GM19463 (cell line): Measurements from ENCODE around the gene PTEN.

Source experiments
- ATAC-seq: cut with Tn5 transposase; IDR thresholded peaks from one replicate; pipeline ENCODE4 v1.9.1; 2021; ENCODE audit warnings: mild to moderate bottlenecking, moderate library complexity; ENCODE audit not compliant: unreplicated experiment

PTEN gene

GRCh38 chr10:87915989-87916388, 52.6 kb downstream of the PTEN start:
- no peak for ATAC-seq

- ATAC-seq, result no peak
These were observed 53.1 kb downstream of the PTEN start for GRCh38 chr10:87916515-87916914.

GRCh38 chr10:87918254-87918859, 54.9 kb downstream of the PTEN start:
- ATAC-seq, result no peak

- ATAC-seq, result no peak
These were observed 57.1 kb downstream of the PTEN start for GRCh38 chr10:87920538-87920937.

GRCh38 chr10:87921931-87922688, 58.7 kb downstream of the PTEN start:
- ATAC-seq, result no peak

- ATAC-seq, result no peak
These were observed 59.8 kb downstream of the PTEN start for GRCh38 chr10:87923233-87923632.

- ATAC-seq, result no peak
These were observed 62.1 kb downstream of the PTEN start for GRCh38 chr10:87925570-87925969.

GRCh38 chr10:87927091-87927490, 63.7 kb downstream of the PTEN start:
- no peak for ATAC-seq

- no peak for ATAC-seq
These were observed 65.6 kb downstream of the PTEN start for GRCh38 chr10:87928996-87929395.

GRCh38 chr10:87930141-87930540, 66.7 kb downstream of the PTEN start:
- no peak for ATAC-seq

- no peak for ATAC-seq
These were observed 67.8 kb downstream of the PTEN start for GRCh38 chr10:87930934-87931835.

- no peak for ATAC-seq
These were observed 68.4 kb downstream of the PTEN start for GRCh38 chr10:87931836-87932230.

- ATAC-seq, result no peak
These were observed 72.1 kb downstream of the PTEN start for GRCh38 chr10:87935290-87936141.

GRCh38 chr10:87940210-87940609, 76.8 kb downstream of the PTEN start:
- ATAC-seq, result no peak

- no peak for ATAC-seq
These were observed 79.6 kb downstream of the PTEN start for GRCh38 chr10:87942884-87943527.

- no peak for ATAC-seq
These were observed 82.6 kb downstream of the PTEN start for GRCh38 chr10:87945984-87946383.

- ATAC-seq, result no peak
These were observed 89.2 kb downstream of the PTEN start for GRCh38 chr10:87952612-87953011.

GRCh38 chr10:87956055-87956454, 92.6 kb downstream of the PTEN start:
- no peak for ATAC-seq

- no peak for ATAC-seq
These were observed 94.3 kb downstream of the PTEN start for GRCh38 chr10:87957702-87958101.

- no peak for ATAC-seq
These were observed 96.8 kb downstream of the PTEN start for GRCh38 chr10:87960230-87960629.
